HCT116 (cell line): ENCODE data around the gene CDK18. TPM values are rescaled to one million over a fixed set of nuclear protein-coding genes. Genes with fewer than 3 reads are reported as not detected.

Source experiments
- ATAC-seq: fragments of 200-7000 bp; cut with Tn5 transposase; 2 replicates; pipeline ENCODE4 v1.9.1; 2020; ENCODE audit warnings: mild to moderate bottlenecking, moderate library complexity
- BruUV-seq: library from RNA; stranded (reverse); fragments of 400-500 nt; replicated peaks from 2 replicates; lab custom pipeline; 2021; lab: Mats Ljungman, UMichigan
- CTCF ChIA-PET: fragments of 300-600 bp; sonication (Branson Sonifier 250); formaldehyde crosslinking; loops from one replicate; lab custom pipeline; 2021; ENCODE audit warnings: antibody characterized with exemption; lab: Charles Lee
- POLR2A ChIA-PET: fragments of 300-600, 350-600 bp; sonication (Branson Sonifier 250); formaldehyde crosslinking; loops from one replicate; lab custom pipeline; 2021; ENCODE audit warnings: antibody characterized with exemption; lab: Charles Lee
- RAD21 ChIA-PET, 2 experiments: fragments of 300-600 bp; sonication (Branson Sonifier 250); formaldehyde crosslinking; loops; one replicate each; lab custom pipeline; 2023; ENCODE audit warnings: low total read pairs in 2 of 2; ENCODE audit not compliant: uncharacterized antibody in 2 of 2, unreplicated experiment in 2 of 2, low non-redundant PET in 1 of 2; lab: Charles Lee
- DNase-seq: peaks from one replicate; pipeline ENCODE4 v3.0.0-alpha.2; 2010; ENCODE audit warnings: low read depth, low spot score
- H2AFZ ChIP-seq: fragments of 200-600 bp; shearing (Covaris generic), sonication (generic); 2 replicates; pipeline ENCODE4 v1.6.1; 2017; ENCODE audit warnings: low read depth, mixed run types, mixed read lengths, antibody characterized with exemption, low read length; ENCODE audit not compliant: poor library complexity, severe bottlenecking
- H3K27ac ChIP-seq: 2 replicates; pipeline ENCODE4 v1.5.1; 2012; ENCODE audit warnings: low read depth, low read length
- H3K27me3 ChIP-seq: fragments of 200-600 bp; sonication (generic); 2 replicates; pipeline ENCODE4 v1.6.1; 2016; ENCODE audit warnings: mixed run types, low read length, mixed read lengths; ENCODE audit not compliant: insufficient read depth
- H3K36me3 ChIP-seq, 2 experiments: fragments of 200-500 bp in 1 of 2; fragments of 200-600 bp in 1 of 2; sonication (Bioruptor generic) in 1 of 2; sonication (generic) in 1 of 2; 2 replicates each; pipeline versions ENCODE4 v1.5.1 to v1.6.1; 2014 to 2016; ENCODE audit warnings: low read length in 2 of 2, inconsistent platforms in 1 of 2, mixed read lengths in 1 of 2, mixed run types in 1 of 2; ENCODE audit not compliant: insufficient read depth in 2 of 2, control insufficient read depth in 1 of 2
- H3K4me1 ChIP-seq, 2 experiments: fragments of 200-600 bp in 1 of 2; sonication (generic) in 1 of 2; 2 replicates each; pipeline versions ENCODE4 v1.5.1 to v1.6.1; 2012 to 2017; ENCODE audit warnings: low read length in 2 of 2, inconsistent platforms in 1 of 2, mild to moderate bottlenecking in 1 of 2, mixed read lengths in 1 of 2, mixed run types in 1 of 2, moderate library complexity in 1 of 2; ENCODE audit not compliant: insufficient read depth in 2 of 2, control insufficient read depth in 1 of 2
- H3K4me2 ChIP-seq: fragments of 200-600 bp; sonication (generic); 2 replicates; pipeline ENCODE4 v1.6.1; 2017; ENCODE audit warnings: mixed run types, low read length, mixed read lengths
- H3K4me3 ChIP-seq, 2 experiments: fragments of 200-600 bp in 1 of 2; sonication (generic) in 1 of 2; replicated peaks in 1 of 2; 2 replicates each; pipeline ENCODE4 v1.5.1; 2011 to 2016; ENCODE audit warnings: low read length in 2 of 2, control low read depth in 1 of 2, low read depth in 1 of 2, mild to moderate bottlenecking in 1 of 2, mixed read lengths in 1 of 2, mixed run types in 1 of 2
- H3K79me2 ChIP-seq: fragments of 200-600 bp; sonication (generic); 2 replicates; pipeline ENCODE4 v1.6.1; 2017; ENCODE audit warnings: mild to moderate bottlenecking, mixed run types, low read length, moderate library complexity, mixed read lengths; ENCODE audit not compliant: insufficient read depth
- H3K9ac ChIP-seq: fragments of 200-600 bp; sonication (generic); 2 replicates; pipeline ENCODE4 v1.6.1; 2016; ENCODE audit warnings: low read length, mixed read lengths
- H3K9me2 ChIP-seq: fragments of 200-600 bp; sonication (generic), shearing (Covaris generic); 2 replicates; pipeline ENCODE4 v1.6.1; 2017; ENCODE audit warnings: mixed run types, mild to moderate bottlenecking, moderate library complexity; ENCODE audit not compliant: insufficient read depth
- H3K9me3 ChIP-seq, 2 experiments: fragments of 200-500 bp in 1 of 2; fragments of 200-600 bp in 1 of 2; sonication (Bioruptor generic) in 1 of 2; sonication (generic) in 1 of 2; 2 replicates each; pipeline ENCODE4 v1.6.1; 2014 to 2017; ENCODE audit warnings: low read length in 2 of 2, mixed read lengths in 2 of 2, inconsistent platforms in 1 of 2, low read depth in 1 of 2, mild to moderate bottlenecking in 1 of 2, mixed run types in 1 of 2, moderate library complexity in 1 of 2; ENCODE audit not compliant: control insufficient read depth in 1 of 2, insufficient read depth in 1 of 2
- H4K20me1 ChIP-seq: fragments of 200-600 bp; sonication (generic), shearing (Covaris generic); 2 replicates; pipeline ENCODE4 v1.6.1; 2017; ENCODE audit warnings: mixed run types, mild to moderate bottlenecking, moderate library complexity; ENCODE audit not compliant: insufficient read depth
- CBX3 ChIP-seq: IDR thresholded peaks from 2 replicates; pipeline ENCODE4 v1.6.1; 2012; ENCODE audit warnings: low read depth
- EGR1 ChIP-seq: IDR thresholded peaks from 2 replicates; pipeline ENCODE4 v1.6.1; 2012; ENCODE audit warnings: low read depth
- EZH2phosphoT487 ChIP-seq: fragments of 200-600 bp; IDR thresholded peaks from 2 replicates; pipeline ENCODE4 v1.6.1; 2018; ENCODE audit warnings: antibody characterized with exemption, borderline replicate concordance
- FOSL1 ChIP-seq: IDR thresholded peaks from 2 replicates; pipeline ENCODE4 v1.6.1; 2012; ENCODE audit warnings: low read depth
- POLR2A ChIP-seq: IDR thresholded peaks from 2 replicates; pipeline ENCODE4 v1.7.0; 2011; ENCODE audit warnings: borderline replicate concordance; ENCODE audit not compliant: insufficient read depth, insufficient read length; ENCODE audit errors: extremely low read depth
- SP1 ChIP-seq: IDR thresholded peaks from 2 replicates; pipeline ENCODE4 v1.6.1; 2012; ENCODE audit warnings: low read depth
- TCF7L2 ChIP-seq: IDR thresholded peaks from 2 replicates; pipeline ENCODE4 v1.7.0; 2011; ENCODE audit warnings: borderline replicate concordance, inconsistent platforms; ENCODE audit not compliant: insufficient read depth, insufficient read length; ENCODE audit errors: extremely low read depth
- YY1 ChIP-seq: IDR thresholded peaks from 2 replicates; pipeline ENCODE4 v1.6.1; 2011; ENCODE audit warnings: low read length, low read depth, moderate library complexity, mild to moderate bottlenecking; ENCODE audit not compliant: insufficient replicate concordance; ENCODE audit errors: extremely low read depth
- ZNF274 ChIP-seq: fragments of 200-500 bp; sonication (Bioruptor generic); IDR thresholded peaks from 2 replicates; pipeline ENCODE4 v1.6.1; 2014; ENCODE audit warnings: mild to moderate bottlenecking, low read depth, low read length, inconsistent platforms
- intact Hi-C: fragments of 100-400 bp; cut with micrococcal nuclease; formaldehyde crosslinking; loops from 2 replicates; pipeline ENCODE4 v1.10.0; 2022
- total RNA-seq: library from RNA; stranded (reverse); gene quantifications from one replicate; pipeline ENCODE4 v1.2.1, GENCODE V29; 2021; ENCODE audit not compliant: unreplicated experiment
- TF ChIP-seq, protein P1 (sequence below): IDR thresholded peaks from 2 replicates; pipeline ENCODE4 v1.6.1; 2012; ENCODE audit warnings: low read depth
- TF ChIP-seq, protein P2 (sequence below), 3 experiments: fragments of 200-600 bp in 1 of 3; sonication (generic) in 1 of 3; IDR thresholded peaks in 2 of 3; conservative IDR thresholded peaks in 1 of 3; 2 replicates each; pipeline ENCODE4 v1.5.1; 2012 to 2017; ENCODE audit warnings: low read depth in 2 of 3, low read length in 2 of 3, antibody characterized with exemption in 1 of 3, borderline replicate concordance in 1 of 3, control low read depth in 1 of 3, mild to moderate bottlenecking in 1 of 3, mixed read lengths in 1 of 3, mixed run types in 1 of 3, moderate library complexity in 1 of 3; ENCODE audit not compliant: insufficient read depth in 1 of 3
- TF ChIP-seq, protein P3 (sequence below): IDR thresholded peaks from 2 replicates; pipeline ENCODE4 v1.6.1; 2012
- TF ChIP-seq, protein P4 (sequence below): IDR thresholded peaks from 2 replicates; pipeline ENCODE4 v1.6.1; 2012

Gene CDK18
- total RNA-seq, 1 experiment from 2014 or later: 32.0 TPM

DNA sequence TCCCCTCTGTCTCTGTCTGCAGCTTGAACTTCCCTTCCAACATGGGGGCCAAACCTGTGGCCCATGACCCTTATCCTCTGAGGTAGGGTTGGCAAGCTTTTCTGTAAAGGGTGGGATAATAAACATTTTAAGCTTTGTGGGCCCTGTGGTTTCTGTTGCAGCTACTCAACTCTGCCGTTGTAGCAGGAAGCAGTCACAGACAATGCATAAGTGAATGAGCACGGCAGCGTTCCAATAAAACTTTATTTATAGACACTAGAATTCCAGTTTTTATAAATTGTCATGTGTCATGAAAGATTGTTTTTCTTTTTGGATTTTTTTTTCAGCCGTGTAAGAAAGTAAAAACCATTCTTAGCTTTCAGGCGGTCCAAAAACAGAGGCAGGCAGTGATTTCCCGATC lies 18.2 kb upstream of the CDK18 start:
- POLR2A ChIA-PET: interaction anchor here (1.1 kb wide), 1 partner anchor 16 kb away, joined by 3 read pairs; no protein-coding TSS in a partner anchor
- intact Hi-C loops: loop anchor here (5.0 kb wide), 2 partner anchors 44 to 149 kb away; no protein-coding TSS in a partner anchor
- no peak for ATAC-seq

More for the DNA sequence above, 18.2 kb upstream of the CDK18 start:
- peaks cover 0 to 8% of the 10 kb centered on the region in 2 experiments; a peak in 3 of 4 replicates for H3K4me1 ChIP-seq
- no peak overlapping the region for H3K9ac ChIP-seq
- H3K9me3 ChIP-seq: no peaks in the 10 kb centered on the region
- H2AFZ ChIP-seq: no peak overlapping the region
- no peak overlapping the region for H3K27ac ChIP-seq
- ChIA-PET RAD21 (interaction anchor here (2.0 to 2.6 kb wide), 4 partner anchors 38 to 89 kb away, joined by 12 to 26 read pairs (median 18); no protein-coding TSS in a partner anchor), CTCF (interaction anchor here (1.2 to 12.3 kb wide), 10 partner anchors 37 to 215 kb away, joined by 3 to 200 read pairs (median 14); no protein-coding TSS in a partner anchor)
- peaks cover 18% of the 10 kb centered on the region for H3K27me3 ChIP-seq
- no peak for DNase-seq
- TF ChIP-seq ZNF274 (no peak), FOSL1 (no peak), TCF7L2 (no peak), CBX3 (no peak), YY1 (no peak), EZH2phosphoT487 (no peak), POLR2A (no peak), SP1 (no peak), EGR1 (no peak)
- TF ChIP-seq, protein P1, sequence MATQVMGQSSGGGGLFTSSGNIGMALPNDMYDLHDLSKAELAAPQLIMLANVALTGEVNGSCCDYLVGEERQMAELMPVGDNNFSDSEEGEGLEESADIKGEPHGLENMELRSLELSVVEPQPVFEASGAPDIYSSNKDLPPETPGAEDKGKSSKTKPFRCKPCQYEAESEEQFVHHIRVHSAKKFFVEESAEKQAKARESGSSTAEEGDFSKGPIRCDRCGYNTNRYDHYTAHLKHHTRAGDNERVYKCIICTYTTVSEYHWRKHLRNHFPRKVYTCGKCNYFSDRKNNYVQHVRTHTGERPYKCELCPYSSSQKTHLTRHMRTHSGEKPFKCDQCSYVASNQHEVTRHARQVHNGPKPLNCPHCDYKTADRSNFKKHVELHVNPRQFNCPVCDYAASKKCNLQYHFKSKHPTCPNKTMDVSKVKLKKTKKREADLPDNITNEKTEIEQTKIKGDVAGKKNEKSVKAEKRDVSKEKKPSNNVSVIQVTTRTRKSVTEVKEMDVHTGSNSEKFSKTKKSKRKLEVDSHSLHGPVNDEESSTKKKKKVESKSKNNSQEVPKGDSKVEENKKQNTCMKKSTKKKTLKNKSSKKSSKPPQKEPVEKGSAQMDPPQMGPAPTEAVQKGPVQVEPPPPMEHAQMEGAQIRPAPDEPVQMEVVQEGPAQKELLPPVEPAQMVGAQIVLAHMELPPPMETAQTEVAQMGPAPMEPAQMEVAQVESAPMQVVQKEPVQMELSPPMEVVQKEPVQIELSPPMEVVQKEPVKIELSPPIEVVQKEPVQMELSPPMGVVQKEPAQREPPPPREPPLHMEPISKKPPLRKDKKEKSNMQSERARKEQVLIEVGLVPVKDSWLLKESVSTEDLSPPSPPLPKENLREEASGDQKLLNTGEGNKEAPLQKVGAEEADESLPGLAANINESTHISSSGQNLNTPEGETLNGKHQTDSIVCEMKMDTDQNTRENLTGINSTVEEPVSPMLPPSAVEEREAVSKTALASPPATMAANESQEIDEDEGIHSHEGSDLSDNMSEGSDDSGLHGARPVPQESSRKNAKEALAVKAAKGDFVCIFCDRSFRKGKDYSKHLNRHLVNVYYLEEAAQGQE: no peak
- TF ChIP-seq, protein P2, sequence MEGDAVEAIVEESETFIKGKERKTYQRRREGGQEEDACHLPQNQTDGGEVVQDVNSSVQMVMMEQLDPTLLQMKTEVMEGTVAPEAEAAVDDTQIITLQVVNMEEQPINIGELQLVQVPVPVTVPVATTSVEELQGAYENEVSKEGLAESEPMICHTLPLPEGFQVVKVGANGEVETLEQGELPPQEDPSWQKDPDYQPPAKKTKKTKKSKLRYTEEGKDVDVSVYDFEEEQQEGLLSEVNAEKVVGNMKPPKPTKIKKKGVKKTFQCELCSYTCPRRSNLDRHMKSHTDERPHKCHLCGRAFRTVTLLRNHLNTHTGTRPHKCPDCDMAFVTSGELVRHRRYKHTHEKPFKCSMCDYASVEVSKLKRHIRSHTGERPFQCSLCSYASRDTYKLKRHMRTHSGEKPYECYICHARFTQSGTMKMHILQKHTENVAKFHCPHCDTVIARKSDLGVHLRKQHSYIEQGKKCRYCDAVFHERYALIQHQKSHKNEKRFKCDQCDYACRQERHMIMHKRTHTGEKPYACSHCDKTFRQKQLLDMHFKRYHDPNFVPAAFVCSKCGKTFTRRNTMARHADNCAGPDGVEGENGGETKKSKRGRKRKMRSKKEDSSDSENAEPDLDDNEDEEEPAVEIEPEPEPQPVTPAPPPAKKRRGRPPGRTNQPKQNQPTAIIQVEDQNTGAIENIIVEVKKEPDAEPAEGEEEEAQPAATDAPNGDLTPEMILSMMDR (IDR thresholded peaks at IDR 0.05 in 2 of 3, conservative IDR thresholded peaks at IDR 0.05 in 1 of 3; ENCODE audit: borderline replicate concordance in 1 of 3, insufficient read depth in 1 of 3, low read depth in 2 of 3, low read length in 2 of 3): no peak
- TF ChIP-seq, protein P3, sequence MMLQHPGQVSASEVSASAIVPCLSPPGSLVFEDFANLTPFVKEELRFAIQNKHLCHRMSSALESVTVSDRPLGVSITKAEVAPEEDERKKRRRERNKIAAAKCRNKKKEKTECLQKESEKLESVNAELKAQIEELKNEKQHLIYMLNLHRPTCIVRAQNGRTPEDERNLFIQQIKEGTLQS: no peak
- TF ChIP-seq, protein P4, sequence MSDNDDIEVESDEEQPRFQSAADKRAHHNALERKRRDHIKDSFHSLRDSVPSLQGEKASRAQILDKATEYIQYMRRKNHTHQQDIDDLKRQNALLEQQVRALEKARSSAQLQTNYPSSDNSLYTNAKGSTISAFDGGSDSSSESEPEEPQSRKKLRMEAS: no peak
- no peaks in the 10 kb centered on the region for H3K79me2 ChIP-seq
- H3K4me2 ChIP-seq: no peak overlapping the region
- H3K9me2 ChIP-seq: no peaks in the 10 kb centered on the region
- BruUV-seq: no TSS peak
- no peaks in the 10 kb centered on the region for H4K20me1 ChIP-seq
- no peak overlapping the region for H3K4me3 ChIP-seq
- no peaks in the 10 kb centered on the region for H3K36me3 ChIP-seq
